Hematopoietic multipotent progenitor cell treated with erythropoietin and hydrocortisone succinate and interleukin-3 and kit ligand, for 8 days (in vitro differentiated cells): Measurements from ENCODE around the gene PPP1R14C.
"Not testable (repeated sequence)": the region's sequence is repeated elsewhere in the genome, so short reads cannot be mapped to it uniquely, and the experiment has no call there.

Experiments used
- DNase-seq: peaks from one replicate; pipeline ENCODE4 v3.0.0-alpha.2; 2015

The PPP1R14C gene, protein sequence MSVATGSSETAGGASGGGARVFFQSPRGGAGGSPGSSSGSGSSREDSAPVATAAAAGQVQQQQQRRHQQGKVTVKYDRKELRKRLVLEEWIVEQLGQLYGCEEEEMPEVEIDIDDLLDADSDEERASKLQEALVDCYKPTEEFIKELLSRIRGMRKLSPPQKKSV

GRCh38 chr6:150142670-150143515, at the start of gene PPP1R14C:
TSS of gene PPP1R14C (plus strand) at chr6:150143044. CDS start at chr6:150143193, 149 bp downstream.
- DNase-seq: no peak

GRCh38 chr6:150093397-150093796, 49.4 kb upstream of the PPP1R14C start:
- no peak for DNase-seq

- no peak for DNase-seq
These were observed 44.7 kb upstream of the PPP1R14C start for GRCh38 chr6:150098155-150098554.

DNA sequence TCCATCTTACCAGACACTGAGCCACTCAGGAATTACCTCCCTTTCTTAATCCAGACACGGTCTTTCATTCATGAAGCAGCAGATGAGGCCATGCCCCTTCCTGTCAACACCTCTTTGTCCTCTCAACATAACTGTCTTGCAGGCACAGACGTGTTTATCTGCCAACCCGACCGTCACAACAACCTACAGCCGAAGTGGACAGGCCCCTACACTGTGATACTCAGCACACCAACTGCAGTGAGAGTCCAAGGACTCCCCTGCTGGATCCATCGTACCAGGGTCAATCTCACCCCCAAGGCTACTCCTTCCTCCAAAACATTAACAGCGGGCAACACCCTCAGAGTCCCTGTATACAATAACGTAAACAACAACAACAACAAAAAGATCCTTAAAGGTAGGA, 43.3 kb upstream of the PPP1R14C start:
- no peak for DNase-seq

- no peak for DNase-seq
These were observed 42.9 kb upstream of the PPP1R14C start for GRCh38 chr6:150099953-150100352.

DNA sequence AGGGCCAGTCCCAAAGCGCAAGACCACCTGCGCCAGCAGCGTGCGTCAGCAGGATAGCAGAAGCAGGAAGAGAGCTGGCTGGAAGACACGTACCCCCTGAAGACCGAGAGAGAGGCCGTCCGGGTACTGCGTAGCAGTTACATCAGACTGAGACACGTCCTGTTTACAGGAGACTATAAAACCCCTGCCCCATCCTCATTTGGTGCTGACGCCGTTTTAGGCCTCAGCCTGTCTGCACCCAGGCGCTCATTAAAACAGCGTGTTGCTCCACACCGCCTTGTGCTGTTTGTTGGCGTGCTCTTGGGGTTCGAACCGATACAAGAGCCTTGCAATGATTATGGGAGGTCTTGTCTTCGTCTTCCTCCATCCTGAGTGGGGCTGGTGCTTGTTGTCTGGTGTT, 42.1 kb upstream of the PPP1R14C start:
- no peak for DNase-seq

GRCh38 chr6:150102750-150103270, 40.0 kb upstream of the PPP1R14C start:
- no peak for DNase-seq

DNA sequence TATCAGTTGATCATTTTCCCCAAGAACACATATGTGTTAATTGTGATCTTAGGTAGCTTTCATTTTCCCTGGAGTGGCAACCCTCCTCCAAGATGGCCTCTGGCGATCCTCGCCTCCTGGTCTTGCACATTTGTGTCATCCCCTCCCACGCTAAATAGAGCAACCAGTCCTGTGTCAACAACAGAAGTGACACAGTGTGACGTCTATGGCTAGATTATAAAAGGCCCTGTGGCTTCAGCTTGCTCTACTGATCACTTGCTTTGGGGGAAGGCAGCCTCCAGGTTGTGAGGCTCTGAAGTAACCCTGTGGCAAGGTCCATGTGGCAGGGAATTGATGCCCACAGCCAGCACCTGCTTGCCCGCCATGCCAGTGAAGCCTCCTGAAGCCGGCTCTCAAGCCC, 30.6 kb upstream of the PPP1R14C start:
- DNase-seq: no peak

DNA sequence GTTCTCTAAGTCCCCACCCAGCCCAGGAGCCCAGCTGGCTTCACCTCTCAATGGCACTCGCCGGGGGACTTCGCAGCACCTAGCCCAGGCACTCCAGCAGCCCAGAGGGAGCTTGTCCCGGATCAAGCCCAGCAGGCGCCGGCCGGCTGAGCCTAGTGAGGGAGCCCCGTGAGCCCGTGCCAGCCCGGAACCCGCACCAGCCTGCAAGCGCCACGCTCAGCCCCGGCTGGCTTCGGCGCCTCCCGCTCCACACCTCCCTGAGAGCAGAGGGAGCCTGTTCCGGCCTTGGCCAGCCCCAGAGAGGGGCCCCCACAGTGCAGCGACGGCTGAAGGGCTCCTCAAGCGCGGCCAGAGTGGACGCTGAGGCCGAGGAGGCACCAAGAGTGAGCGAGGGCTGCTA, 27.1 kb upstream of the PPP1R14C start:
- DNase-seq: no peak

DNA sequence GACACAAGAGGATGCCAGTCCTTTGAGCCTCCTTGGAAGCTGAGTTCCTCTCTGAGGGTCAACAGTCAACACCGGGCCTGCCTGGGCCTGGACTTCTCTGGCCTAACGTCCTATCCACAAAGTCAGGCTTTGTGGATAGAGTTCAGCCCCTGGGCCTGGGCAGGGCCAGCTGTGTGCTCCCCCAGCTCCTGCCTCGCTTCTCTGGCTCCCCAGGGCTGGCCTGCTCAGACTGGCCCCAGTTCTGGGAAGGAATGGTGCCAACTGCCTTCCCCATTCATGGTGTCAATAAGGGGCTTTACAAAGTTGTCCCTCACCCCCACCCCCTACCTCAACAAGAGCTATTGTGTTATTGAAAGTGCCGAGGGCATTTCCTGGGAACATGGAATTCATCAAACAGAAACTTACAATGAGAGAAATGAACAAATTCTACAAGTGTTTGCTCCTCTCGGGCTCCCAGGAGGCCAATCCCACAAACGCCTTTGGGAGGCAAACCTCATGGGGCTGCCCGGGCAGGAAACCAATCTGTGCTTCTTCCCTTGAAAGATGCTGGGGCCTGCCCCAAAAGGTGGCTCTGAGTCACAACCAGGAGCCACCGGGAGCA, 26.5 kb upstream of the PPP1R14C start:
- DNase-seq: no peak

DNA sequence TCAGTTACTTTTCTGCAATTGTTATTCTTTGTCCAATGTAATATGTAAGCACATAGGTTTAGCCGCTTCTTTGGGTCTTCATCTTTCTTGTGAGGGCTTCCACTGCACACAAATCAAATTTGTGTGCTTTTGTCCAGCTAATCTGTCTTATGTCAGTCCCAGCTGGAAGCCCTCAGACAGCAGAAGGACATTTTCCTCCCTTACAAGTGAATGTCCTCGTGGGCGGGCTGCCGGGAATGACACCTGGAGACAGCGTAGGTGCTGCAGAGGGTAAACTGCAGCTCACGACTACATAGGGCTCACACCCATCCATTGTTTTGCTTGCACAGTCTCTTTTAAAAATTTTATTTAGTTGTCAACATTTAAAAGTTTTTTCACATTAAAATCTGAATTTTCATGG, 24.6 kb upstream of the PPP1R14C start:
- DNase-seq: no peak

DNA sequence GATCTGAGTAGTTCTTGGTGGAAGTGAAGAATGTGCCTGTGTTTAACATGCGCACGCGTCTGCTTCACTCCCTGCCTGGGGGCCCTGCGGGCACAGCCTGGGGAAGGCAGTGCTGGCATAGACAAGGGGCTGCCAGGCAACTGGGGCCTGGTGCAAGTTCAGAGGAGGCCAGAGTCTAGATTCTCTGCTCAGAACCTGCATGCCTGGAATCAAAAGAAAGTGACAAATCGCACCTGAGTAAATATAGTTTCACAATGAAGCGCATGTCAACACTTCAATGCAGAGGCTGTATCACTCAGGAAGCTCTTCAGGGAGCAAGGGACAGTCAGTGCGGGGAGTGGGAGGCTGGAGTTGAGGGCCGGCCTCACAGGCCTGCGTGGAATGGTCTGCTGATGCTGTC, 24.2 kb upstream of the PPP1R14C start:
- no peak for DNase-seq

GRCh38 chr6:150119173-150119572, 23.7 kb upstream of the PPP1R14C start:
- DNase-seq: no peak

DNA sequence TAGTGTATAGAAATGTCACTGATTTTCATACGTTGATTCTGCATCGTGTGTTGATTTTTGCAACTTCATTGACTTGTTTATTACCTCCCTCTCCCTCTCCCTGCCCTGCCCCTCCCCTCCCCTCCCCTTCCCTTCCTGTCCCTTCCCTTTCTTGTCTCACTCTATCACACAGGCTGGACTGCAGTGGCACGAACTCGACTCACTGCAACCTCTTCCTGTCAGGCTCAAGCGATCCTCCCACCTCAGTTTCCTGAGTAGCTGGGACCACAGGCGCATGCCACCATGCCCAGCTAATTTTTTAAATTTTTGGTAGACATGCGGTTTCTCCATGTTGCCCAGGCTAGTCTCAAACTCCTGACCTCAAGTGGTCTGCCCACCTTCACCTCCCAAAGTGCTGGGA, 19.2 kb upstream of the PPP1R14C start:
- DNase-seq: no peak

DNA sequence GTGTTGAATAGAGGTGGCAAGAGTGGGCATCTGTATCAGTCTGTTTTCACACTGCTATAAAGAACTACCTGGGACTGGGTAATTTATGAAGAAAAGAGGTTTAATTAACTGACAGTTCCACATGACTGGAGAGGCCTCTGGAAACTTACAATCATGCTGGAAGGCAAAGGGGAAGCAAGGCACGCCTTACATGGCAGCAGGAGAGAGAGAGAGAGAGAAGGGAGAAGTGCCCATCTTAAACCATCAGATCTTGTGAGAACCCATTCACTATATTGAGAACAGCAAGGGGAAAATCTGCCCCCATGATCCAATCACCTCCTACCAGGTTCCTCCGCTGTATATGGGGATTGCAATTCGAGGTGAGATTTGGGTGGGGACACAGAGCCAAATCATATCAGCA, 18.6 kb upstream of the PPP1R14C start:
- no peak for DNase-seq

DNA sequence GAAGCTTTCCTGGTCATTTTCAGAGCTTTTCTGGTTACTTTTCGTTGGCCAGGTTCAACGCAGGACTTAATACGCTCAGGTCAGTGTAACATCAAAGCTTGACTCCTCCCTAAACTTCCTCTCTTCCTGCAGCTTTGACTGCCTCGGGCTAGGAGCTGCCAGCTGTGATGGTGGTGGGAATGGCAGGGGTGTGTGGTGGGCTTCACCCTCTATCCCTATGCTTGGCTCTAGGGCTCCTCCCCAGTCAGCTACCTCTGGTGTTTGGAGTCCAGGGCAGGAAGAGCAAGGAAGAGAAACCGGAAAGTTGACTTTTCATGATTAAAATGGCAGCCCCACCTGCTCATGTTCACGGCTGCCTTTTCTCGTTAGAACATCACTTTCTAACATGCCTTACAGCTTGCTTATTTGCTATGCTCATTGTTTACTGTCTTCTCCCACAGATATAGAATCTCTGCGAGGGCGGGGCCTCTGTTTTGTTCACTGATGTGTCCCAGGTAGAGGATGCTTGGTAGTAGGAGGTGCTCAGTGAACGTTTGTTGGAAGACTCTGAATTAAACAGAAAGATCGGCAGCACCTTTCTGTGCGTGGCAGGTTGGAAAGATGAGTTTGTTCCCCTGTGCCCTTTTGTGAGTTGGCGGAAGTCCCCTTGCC, 16.1 kb upstream of the PPP1R14C start:
- DNase-seq: no peak

GRCh38 chr6:150128425-150128824, 14.4 kb upstream of the PPP1R14C start:
- no peak for DNase-seq

GRCh38 chr6:150129616-150130505, 13.0 kb upstream of the PPP1R14C start:
- no peak for DNase-seq

DNA sequence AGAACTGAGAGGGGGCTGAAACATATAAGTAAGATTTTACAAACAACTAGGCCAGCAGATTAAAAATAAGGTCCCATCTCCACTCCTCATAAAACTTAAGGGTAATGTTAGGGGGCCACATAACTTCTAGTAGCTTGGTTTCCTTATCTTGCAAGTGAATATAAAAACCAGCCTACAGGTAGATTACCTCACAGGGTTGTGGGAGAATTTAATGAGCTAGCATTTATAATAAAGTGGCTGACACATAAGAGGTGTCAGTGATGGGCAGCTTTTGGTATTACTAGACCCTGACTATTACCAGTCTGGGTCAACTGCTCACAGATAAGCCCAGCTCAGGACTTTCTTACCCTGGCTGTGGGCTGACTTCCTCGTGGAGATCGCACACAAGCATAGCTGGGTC, 9.2 kb upstream of the PPP1R14C start:
- DNase-seq: no peak

DNA sequence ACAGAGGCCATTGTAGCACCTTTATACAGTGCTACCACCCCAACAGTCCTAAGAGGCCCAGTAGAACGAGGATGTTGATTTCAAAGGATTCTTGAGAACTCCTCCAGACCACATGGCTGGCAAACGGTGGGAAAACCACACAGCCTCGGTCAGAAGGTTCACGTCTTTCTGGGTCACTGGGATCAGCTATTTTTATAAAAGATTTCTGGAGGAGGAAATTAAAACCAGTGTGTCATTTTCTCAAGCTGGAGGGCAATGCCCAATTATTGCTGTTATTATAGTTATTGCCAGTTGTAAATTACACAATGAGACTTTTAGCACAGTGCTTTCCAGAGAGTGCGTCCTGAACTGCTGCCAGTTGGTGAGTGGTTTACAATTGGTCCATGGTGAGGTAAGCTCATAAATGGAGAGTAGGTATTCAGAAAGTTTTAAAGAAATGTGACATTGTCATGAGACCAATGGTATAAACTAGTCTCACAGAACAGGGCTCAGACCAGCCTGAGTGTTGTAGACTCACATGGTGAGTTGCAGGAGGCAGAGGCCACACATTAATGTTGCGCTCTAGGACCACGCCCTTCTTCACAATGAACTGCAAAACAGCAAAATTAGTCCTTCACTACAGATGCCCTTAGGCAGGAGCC, 8.4 kb upstream of the PPP1R14C start:
- no peak for DNase-seq

- not testable (repeated sequence) for DNase-seq
These were observed 5.1 kb upstream of the PPP1R14C start for GRCh38 chr6:150137711-150138110.

DNA sequence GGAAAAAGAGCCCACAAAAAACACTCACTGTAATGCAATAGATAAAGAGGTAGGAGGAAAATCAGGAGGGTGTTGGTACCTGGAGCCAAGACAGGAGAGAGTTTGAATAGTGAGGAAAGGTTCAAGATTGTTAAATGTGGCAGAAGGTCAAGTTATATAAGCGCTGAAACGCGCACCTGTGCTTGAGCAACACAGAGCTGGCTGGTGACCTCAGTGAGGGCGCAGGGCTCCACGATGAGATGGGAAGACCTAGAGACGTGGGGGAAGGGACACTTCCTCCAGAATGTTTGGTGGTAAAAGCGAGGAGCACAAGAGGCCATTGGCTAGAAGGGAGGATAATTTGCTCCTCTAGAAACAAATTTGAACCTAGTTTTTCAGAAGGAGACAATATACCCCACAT, 4.2 kb upstream of the PPP1R14C start:
- DNase-seq: no peak
